ENCODE results near the gene CYP1A1. TPM values are rescaled to one million over a fixed set of nuclear protein-coding genes. Genes with fewer than 3 reads are reported as not detected.

Gene CYP1A1
- total RNA-seq, 1 donor from 2014 or later: 0.27 TPM

- no peaks in the 10 kb centered on the region for H3K9me3 Mint-ChIP-seq (ENCODE audit: low read depth)
- H3K4me3 Mint-ChIP-seq (ENCODE audit: unreplicated experiment): no peak overlapping the region
- TF ChIP-seq CTCF (IDR thresholded peaks at IDR 0.05): no peak
- no peak overlapping the region for H3K27ac Mint-ChIP-seq (ENCODE audit: unreplicated experiment)
- peaks cover 22% of the 10 kb centered on the region for H3K36me3 Mint-ChIP-seq (ENCODE audit: low read depth)
- no peak for DNase-seq (ENCODE audit: low spot score)
- H3K27me3 Mint-ChIP-seq (ENCODE audit: low read depth): no peaks in the 10 kb centered on the region
- H3K4me1 Mint-ChIP-seq (ENCODE audit: low read depth): peaks cover 3% of the 10 kb centered on the region
These were observed 51.2 kb downstream of the CYP1A1 start for GRCh38 chr15:74674161-74674560.

- Mint-ChIP-seq H3K27ac (ENCODE audit: unreplicated experiment) (no peak overlapping the region), H3K36me3 (ENCODE audit: low read depth) (peaks cover 26% of the 10 kb centered on the region), H3K9me3 (ENCODE audit: low read depth) (no peaks in the 10 kb centered on the region), H3K4me3 (ENCODE audit: unreplicated experiment) (no peak overlapping the region), H3K4me1 (ENCODE audit: low read depth) (peaks cover 12% of the 10 kb centered on the region), H3K27me3 (ENCODE audit: low read depth) (no peaks in the 10 kb centered on the region)
- no peak for DNase-seq (ENCODE audit: low spot score)
- no peak for TF ChIP-seq CTCF (IDR thresholded peaks at IDR 0.05)
These were observed 55.7 kb downstream of the CYP1A1 start for GRCh38 chr15:74669627-74670026.

Other genes starting within 250 kb of the CYP1A1 start
- 1.8 to 2.6 TPM (median 2.5 TPM) in 3 replicates for gene ARID3B, start 184.3 kb downstream of the CYP1A1 start, total RNA-seq
- 43.0 to 48.6 TPM (median 44.5 TPM) in 3 replicates for gene CLK3, start 109.7 kb downstream of the CYP1A1 start, total RNA-seq
- 32.8 to 46.0 TPM (median 41.0 TPM) in 3 replicates for gene EDC3, start 29.5 kb downstream of the CYP1A1 start, total RNA-seq
- not detected in 3 replicates for gene CYP1A2, start 23.3 kb upstream of the CYP1A1 start, total RNA-seq
- 39.9 to 47.4 TPM (median 41.5 TPM) in 3 replicates for gene CSK, start 56.6 kb upstream of the CYP1A1 start, total RNA-seq
- 0.82 TPM in 1 of 3 replicates, not detected in the others for gene LMAN1L, start 87.3 kb upstream of the CYP1A1 start, total RNA-seq
- gene CPLX3, start 101.1 kb upstream of the CYP1A1 start, total RNA-seq: not detected in 3 replicates
- 24.3 to 29.0 TPM (median 24.5 TPM) in 3 replicates for gene ULK3, start 117.6 kb upstream of the CYP1A1 start, total RNA-seq
- 67.4 to 75.5 TPM (median 67.9 TPM) in 3 replicates for gene SCAMP2, start 147.8 kb upstream of the CYP1A1 start, total RNA-seq
- 27.6 to 29.2 TPM (median 28.2 TPM) in 3 replicates for gene MPI, start 164.5 kb upstream of the CYP1A1 start, total RNA-seq
- gene FAM219B, start 181.3 kb upstream of the CYP1A1 start, total RNA-seq: 78.0 to 97.6 TPM (median 89.9 TPM) in 3 replicates
- gene COX5A, start 212.5 kb upstream of the CYP1A1 start, total RNA-seq: 126 to 133 TPM (median 131 TPM) in 3 replicates
- 12.2 to 17.8 TPM (median 17.7 TPM) in 3 replicates for gene RPP25, start 231.2 kb upstream of the CYP1A1 start, total RNA-seq